K562 (cell line): Measurements from ENCODE around the gene SYT13.

ENCODE experiments used
- POLR2H ChIP-seq: IDR thresholded peaks from 2 replicates; pipeline ENCODE4 v1.6.1; 2016; ENCODE audit warnings: missing genetic modification characterization, low read depth, mild to moderate bottlenecking, control low read depth, missing compliant biosample characterization, moderate library complexity
- U2AF1 ChIP-seq: fragments of 200-400 bp; formaldehyde crosslinking; optimal IDR thresholded peaks from 2 replicates; pipeline ENCODE3; 2017; ENCODE audit warnings: mild to moderate bottlenecking, low read depth, low read length, moderate library complexity
- TF ChIP-seq, protein P1 (sequence below): sonication (generic); formaldehyde crosslinking; IDR thresholded peaks from 2 replicates; pipeline ENCODE4 v1.8.1; 2023; ENCODE audit warnings: mild to moderate bottlenecking, missing genetic modification reagents

DNA sequence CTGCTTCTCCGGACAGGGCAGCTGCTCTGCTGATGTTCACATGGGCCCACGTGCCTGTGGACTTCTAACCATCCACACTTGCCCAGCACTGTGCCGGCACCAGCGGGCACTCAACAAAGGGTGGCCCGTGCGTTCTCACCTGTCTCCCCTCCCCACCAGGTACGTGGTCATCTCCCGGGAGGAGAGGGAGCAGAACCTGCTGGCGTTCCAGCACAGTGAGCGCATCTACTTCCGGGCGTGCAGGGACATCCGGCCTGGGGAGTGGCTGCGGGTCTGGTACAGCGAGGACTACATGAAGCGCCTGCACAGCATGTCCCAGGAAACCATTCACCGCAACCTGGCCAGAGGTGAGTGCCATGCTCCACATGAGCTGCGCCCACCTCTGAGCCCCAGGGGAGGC lies 66.7 kb downstream of the SYT13 start:
- TF ChIP-seq U2AF1 (no peak), POLR2H (no peak)
- TF ChIP-seq, protein P1, sequence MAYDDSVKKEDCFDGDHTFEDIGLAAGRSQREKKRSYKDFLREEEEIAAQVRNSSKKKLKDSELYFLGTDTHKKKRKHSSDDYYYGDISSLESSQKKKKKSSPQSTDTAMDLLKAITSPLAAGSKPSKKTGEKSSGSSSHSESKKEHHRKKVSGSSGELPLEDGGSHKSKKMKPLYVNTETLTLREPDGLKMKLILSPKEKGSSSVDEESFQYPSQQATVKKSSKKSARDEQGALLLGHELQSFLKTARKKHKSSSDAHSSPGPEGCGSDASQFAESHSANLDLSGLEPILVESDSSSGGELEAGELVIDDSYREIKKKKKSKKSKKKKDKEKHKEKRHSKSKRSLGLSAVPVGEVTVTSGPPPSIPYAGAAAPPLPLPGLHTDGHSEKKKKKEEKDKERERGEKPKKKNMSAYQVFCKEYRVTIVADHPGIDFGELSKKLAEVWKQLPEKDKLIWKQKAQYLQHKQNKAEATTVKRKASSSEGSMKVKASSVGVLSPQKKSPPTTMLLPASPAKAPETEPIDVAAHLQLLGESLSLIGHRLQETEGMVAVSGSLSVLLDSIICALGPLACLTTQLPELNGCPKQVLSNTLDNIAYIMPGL (CRISPR knock-in tag): no peak
